Lung microvascular endothelial cell (primary cell): Measurements from ENCODE around the gene UTRN. TPM values are rescaled to one million over a fixed set of nuclear protein-coding genes. Genes with fewer than 3 reads are reported as not detected.

Source experiments
- DNase-seq, 2 donors: peaks; one replicate each; pipeline versions ENCODE4 v3.0.0 to v3.0.0-alpha.2; 2010; ENCODE audit warnings: low read depth in 2 of 2
- total RNA-seq: library from RNA; depleted of rRNA; stranded (reverse); fragments of >200 nt; gene quantifications from 2 replicates; pipeline ENCODE4 v1.2.1, GENCODE V29; 2014

UTRN gene
- total RNA-seq, 1 donor from 2014 or later, result 414 TPM

DNA sequence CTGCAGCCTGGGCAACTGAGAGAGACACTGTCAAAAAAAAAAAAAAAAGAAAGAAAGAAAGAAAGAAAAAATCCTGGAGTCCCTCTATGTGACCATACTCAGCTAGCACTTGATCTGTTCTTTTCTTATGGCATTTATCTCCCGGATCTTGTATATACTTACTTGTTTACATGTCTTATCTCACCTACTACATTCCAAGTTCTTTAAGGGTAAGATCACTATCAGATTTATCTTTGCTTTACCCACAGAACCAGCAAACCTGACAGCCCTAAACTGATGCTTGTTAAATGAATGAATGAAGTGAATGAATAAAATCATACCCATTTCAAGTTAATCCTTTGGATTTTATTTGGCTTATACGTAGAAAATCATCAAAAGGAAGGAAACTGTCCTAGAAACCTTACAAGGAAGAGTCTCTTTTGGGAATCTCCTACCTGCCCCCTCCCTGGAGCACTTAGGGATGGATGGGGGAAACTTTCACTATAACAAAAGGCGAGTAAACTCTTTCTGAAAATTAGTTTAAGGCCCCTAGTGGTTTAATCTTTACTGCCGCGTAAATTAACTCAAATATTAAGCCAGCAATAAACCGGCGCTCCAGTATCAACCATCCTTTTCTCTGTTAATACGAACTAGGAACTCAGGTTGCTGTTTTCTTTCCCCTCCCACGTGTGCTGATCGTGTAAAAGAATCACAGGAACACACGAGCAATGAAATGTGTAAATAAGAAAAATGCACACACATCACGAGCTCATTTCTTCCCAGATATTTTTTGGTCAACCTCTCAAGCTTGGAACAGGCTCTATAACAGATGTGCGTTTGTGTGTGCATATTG lies 1.3 kb upstream of the UTRN start:
- DNase-seq, result peak; percentile 44 to 50

DNA sequence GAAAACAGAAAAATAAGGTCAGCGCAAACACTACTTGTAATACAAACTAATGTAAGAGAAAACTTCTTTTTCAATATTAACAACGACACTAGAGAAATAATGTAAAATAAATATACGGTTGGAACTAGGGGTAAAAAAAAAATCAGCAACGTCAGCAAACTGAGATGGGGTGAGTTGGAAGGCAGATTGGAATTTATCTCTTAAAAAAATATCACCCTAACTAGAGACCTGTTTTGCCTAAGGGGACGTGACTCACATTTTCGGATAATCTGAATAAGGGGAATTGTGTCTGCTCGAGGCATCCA lies 705 bp upstream of the UTRN start:
- no peak for DNase-seq

DNA sequence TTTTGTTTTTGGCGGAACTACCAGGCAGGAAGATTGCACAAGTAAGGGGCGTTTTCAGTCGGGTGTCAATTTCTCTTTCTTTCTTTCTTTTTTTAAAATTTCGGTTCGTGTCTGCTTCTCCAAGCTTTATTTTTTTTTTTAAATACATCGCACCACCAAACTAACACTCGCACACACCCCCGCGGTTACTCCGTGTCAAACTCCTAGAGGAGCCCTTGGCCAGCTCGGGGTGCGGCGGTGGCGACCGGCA lies 338 bp downstream of the UTRN start:
- no peak for DNase-seq

DNA sequence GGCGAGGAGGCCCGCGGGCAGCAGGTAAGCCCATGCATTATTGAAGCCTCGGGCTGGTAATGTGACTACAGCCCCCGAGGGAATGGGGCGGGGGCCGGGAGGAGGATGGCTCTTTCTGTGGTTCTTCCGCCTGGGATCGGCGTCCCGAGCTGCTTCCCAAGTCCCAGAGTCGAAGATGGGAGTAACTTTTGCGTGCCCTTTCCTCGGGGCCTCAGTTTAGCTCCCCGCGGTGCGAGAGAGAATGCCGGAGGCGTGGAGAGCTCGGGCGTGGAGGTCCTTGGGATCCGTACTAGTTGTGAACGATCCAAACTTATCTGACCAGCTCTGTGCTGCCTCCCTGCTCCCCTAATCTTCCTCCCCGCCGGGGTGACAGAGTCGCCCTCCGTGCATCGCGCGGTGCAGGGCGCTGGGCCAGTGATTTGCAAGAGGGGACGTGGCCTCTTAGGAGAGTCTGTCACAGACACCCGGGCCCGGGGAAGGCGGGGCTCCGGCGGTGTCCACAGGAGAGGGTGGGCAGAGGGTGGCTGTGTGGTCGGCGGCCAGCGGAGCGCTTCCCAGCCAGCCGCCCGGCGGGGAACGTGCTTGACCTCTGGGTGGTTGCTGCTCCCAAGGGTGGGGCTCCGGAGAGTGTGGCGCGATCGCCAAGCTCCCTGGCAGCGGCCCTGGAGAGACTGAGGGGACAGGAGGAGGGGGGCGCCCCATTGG lies 815 bp downstream of the UTRN start:
- DNase-seq, result peak; percentile 59 to 69

DNA sequence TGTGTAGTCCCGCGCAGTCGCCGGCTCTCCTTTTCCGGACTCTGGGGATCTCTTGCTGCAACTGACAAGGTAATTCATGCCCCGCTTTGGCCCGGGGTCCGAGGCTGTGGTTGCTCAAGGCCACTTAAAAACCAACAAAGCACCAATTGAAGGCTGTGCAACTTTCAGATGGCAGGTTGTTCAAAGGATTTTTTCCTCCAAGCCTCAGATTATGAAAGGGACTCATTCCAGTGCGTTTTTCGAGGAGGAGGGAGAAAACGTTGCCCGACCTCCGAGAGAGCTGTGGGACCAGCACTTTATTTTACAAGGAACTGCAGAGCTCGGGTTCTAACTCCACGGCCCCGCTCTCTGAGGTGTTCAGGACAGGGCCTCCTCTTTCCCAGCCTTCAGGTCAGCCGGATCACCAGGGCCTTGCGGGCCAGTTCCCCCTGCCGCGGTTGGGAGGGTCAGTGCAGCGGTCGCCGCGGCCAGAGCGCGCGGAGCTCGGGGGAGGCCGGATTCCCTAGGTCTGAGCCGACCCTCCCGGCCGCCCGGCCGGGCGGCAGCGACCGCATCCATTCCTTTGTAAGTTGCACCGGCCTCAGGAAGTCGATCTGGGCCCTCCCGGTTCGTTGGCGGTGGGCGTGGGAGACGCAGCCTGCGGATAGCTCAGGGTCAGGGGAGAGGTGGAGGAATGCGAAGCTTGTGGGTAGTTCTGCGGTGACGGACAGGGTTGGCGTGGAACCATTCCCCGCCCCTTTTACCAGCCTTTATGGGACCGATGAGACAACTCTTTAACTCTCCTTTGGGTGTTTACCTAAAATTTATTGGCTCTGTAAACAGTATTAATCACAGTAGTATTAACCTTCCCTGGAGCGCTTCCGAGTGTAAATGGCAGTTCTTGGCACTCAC lies 1.6 kb downstream of the UTRN start:
- DNase-seq, result peak; percentile 90 to 95

DNA sequence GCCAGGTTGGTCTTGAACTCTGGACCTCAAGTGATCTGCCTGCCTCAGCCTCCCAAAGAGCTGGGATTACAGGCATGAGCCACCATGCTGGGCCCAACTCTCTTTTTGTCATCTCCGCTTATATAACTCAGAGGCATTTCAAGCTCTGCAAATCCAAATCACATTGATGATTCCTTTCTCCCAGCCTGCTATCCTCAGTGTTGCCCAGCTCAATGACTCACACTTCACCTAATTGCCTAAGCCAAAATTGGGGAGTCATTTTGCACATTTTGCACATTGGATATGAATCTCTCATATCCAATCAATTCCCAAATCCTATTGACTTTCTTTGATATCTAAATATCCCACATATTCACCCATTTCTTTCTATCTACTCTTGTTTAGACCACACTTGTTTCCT lies 3.9 kb downstream of the UTRN start:
- DNase-seq, result no peak

DNA sequence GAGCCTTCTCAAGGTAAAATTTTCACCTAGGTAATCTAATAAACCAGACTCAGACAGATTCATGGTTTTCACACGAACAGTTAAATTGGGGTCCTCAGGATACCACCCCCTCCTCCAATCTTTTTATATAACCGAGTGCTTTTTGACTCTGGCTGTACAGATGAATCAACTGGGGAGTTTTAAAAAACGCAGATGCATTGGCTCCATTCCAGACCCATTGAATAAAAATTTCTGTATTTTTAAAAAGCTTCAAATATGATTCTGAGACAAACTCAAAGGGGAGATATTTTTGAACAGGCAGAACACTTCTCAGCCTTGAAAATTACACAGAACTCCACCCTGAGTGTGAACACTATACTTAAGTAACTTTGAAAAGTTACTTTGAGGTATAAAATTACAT lies 7.2 kb downstream of the UTRN start:
- DNase-seq, result peak in 1 of 2 donors; percentile 21

DNA sequence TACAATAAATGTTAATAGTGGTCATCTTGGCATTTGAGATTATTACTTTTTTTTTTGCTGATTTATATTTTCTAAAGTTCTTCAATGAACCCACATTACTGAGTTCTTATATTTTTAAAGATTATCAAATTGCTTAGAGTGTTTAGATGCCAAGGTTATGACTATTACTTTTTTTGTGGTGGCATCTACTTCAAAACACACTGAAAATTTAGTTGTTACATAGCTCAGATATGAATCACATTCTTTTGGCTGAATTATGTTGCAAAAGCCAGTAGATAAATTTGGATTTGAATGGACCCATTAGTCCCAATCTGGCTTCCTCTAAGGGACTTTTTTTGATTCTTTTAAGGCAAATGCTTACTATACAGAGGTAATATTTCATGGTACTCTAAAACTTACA lies 8.9 kb downstream of the UTRN start:
- peak in 1 of 2 donors; percentile 76 for DNase-seq

DNA sequence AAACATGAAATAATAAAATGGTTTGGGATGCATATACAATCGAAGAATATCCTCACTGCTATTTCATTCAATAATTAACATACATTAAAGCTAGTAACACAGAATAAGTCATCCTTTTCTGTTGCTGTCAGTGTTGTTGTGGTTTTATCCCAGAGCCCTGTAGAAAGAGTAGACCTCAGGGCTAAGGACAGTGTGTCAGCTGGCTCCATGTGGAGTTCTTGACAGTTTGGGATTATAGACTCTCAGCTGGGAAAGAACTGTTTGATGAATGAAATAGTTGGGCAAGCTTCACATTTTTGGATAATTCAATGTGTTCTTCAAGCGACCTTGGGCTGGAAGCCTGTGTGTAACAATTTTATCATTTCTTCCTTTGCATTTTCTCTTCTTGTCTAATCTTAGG lies 10.1 kb downstream of the UTRN start:
- DNase-seq, result no peak

DNA sequence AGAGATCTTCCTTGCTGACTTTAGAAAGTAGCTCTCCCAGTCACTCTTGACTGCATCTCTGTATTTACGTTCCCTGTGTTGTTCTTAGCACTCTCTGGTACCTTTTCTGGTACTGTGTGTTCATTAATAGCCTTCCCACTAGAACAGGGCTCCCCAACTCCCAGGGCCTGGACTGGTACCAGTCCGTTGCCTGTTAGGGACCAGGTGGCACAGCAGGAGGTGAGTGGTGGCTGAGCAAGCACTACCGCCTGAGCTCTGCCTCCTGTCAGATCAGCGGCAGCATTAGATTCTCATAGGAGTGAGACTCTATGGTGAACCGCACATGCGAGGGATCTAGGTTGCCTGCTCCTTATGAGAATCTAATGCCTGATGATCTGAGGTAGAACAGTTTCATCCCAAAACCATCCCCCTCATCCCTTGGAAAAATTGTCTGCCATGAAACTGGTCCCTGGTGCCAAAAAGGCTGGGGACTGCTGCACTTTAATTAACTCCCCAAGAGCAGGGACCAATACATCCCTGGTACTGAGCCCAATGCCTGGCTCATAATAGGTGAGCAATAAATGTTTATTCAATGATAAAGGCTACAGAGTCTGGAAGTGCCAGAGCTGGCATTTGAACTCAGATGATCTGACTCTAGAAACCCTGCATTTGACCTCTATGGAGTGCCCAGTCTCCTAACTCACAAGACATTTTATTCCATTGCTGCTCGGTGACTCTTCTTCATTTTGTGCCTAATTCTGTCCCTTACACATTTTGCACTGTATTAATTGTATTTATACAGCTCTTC lies 11.0 kb downstream of the UTRN start:
- no peak for DNase-seq

DNA sequence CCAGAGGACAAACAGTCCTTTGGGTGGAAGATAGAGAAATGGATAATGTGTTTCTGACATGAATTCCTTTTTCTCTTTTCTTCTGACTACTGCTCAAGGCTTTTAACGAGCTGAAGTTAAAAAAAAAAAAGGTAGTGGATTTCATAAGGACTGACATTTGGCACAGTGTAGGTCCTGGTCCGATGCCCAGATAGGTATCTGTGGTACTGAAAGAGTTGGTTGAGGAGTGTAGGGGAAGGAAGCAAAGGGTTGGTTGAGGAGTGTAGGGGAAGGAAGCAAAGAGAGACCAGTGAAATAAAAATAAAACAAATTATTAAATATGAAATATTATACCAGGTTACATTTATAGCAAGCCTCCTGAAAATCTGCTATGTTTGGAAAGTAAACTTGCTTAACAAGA lies 11.8 kb downstream of the UTRN start:
- peak in 1 of 2 donors; percentile 22 for DNase-seq

DNA sequence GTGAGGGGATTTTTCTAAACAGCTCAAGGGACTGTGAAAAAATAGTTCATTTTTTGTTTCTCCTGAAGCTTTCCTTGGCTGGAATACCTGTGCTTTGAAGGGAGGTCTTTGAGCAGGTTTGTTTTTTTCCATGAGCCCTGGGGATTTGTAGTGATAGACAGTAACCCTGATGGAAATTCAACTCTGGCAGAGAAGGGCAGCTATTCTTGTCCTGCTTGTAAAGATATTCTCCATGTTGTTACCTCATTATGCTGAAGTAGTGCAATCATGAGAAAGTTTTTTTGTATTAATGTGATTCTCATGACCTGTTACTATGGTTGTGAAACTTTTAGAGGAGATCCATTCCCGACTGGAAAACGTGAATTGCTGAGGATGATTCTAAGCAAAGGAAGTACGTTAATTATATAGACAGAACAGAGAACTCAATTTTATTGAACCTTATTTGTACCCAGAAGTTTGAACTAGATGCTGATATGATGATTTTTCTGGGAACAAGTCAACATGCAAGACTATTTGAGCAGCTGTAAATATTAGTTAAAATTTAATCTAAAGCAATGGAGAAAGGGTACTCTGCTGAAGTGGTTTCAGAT lies 12.5 kb downstream of the UTRN start:
- peak in 1 of 2 donors; percentile 70 for DNase-seq

DNA sequence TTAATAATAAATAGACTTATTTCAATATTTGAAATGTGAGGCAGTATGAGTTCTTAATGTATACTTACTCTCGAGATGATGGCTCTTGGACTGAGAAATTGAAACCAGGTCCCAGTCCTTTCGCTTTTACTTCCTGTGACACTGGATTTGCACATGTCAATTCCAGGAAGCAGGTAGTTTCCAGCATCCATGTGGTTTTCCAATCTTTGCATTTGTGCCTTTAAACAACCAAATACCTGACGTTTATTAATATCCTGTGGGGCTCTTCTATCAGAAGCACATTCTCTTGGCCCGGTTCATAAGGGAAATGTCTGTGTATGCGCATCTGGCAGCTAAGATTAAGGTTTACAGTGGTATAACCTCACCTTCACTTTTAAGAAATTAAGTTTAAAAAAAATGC lies 13.1 kb downstream of the UTRN start:
- DNase-seq, result peak; percentile 54 to 76

DNA sequence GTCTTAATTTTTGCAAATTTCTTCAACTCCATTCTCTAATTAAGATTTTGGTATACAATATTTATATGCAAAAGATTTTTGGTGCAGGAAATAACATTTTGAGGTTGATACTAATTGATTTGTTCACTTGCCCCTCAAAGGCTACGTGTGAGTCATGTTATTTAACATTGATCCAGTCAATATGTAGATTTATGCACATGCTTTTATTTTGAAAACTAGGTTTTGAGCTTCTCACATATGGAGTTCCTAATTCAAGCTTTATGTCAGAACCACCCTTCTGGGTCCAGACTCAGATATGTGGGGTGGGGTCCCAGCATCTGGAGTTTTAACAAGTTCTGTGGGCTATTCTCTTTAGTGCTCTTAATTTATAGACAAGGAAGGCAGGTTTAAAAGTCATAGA lies 13.8 kb downstream of the UTRN start:
- DNase-seq, result no peak

DNA sequence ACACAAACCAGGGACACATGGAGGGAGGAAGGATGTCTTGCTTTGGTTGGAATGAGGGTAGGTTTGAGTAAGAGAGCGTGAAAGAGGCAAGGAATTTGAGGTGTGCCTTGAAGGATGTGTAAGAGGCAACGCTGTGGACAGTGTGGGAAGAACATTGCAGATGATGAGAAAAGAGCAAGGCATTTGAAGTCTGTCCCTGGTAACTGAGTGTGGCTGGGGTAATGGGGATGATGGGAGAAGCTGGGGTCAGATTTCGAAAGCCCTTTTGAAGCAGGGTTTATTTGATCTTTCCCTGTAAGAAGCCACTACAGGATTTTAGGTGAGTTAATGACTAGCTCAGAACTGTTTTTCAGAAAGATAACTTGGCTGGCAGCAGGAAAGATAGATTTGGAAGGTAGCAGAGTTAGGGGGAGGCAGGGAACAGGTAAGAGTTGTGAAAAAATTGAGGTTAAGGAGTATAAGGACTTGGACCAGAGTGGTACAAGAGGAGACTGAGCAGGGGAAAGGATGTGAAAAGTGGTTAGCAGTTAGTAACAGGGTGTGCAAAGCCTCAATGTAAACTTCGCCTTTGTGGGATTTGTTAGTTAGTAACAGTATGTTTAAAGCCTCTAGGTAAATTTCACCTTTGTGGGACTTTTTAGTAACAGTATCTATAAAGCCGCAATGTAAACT lies 17.7 kb downstream of the UTRN start:
- DNase-seq, result no peak

DNA sequence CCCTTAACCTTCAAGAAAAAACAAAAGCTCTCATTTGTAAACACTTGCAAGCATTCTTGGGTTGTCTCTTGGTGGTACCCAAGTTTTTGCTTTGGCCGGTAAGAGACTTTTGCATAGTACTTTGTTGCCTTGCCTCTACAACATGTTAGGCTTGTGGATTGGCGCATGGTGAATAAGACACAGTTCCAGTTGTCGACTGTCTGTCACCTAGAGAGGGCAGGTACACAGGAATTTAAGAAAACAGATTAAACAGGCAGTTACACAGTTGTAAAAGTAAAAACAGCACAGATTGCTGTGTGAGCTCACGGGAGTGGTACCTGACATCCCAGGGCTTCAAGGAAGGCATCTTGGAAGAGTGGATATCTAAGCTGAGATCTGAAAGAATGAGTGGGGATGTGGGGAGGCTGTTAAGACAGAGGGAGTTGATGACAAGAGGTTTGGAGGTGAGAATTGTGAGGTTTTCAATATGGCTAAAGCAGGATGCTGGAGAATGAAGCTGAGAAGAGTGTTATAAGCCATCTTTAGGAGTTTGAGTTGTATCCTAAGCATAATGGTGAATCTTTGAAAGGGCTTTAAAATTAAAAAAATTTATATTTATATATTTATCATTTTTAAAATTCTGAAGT lies 19.2 kb downstream of the UTRN start:
- no peak for DNase-seq

DNA sequence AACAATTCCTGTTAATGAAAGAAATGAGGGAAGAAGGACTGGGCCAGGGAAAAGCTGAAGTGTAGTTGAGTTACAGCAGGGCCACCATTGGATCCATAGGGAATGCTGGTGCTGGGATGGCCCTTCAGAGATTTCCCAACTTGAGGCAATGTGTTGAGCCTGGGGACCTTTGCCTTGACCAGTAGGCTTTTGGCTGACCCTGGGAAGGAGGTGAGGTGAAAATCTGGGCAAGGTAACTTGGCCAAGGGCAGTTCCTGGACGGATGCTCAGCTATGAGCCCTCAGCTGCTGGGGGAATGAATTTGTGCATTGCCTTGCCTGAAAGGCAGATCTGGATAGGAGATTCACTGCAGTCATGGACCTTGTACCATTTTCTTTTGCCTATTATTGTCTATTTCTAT lies 20.4 kb downstream of the UTRN start:
- no peak for DNase-seq

DNA sequence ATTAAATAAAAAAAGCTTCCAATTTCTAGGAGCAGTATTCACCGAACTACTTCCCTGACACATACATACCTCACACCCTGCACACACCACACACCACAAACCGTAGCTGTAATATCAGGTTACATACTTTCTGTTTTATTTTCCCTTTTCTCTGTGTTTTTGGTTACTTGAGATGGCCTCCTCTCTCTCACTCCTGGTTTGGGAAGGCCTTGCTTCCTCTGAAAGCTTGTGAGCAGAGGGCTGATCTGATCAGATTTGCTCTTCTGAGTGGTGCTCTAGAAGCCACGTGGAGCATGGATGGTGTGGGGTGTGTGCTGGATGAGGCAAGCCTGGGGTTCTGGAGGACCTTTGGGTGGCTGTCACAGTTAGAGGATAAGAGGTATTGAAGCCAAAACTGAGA lies 20.9 kb downstream of the UTRN start:
- DNase-seq, result no peak

DNA sequence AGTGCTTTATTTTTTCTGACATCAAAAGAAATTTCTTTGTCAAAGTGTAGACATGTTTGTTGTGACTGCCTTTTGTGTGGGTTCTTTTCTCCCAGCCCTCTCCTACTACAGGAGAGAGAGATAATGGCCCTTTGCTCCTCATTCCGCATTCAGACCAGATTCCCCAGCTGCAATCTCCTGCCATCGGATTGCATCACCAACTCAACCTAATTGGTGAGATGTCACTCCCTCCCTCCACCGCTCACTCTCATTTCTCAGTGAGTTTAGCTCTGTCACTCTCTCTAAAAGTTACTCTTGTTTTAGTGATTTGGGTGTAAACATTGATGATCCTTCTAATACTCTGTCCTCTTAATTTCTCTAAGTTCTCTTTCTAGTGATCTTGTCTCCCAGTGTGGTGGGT lies 22.7 kb downstream of the UTRN start:
- no peak for DNase-seq

DNA sequence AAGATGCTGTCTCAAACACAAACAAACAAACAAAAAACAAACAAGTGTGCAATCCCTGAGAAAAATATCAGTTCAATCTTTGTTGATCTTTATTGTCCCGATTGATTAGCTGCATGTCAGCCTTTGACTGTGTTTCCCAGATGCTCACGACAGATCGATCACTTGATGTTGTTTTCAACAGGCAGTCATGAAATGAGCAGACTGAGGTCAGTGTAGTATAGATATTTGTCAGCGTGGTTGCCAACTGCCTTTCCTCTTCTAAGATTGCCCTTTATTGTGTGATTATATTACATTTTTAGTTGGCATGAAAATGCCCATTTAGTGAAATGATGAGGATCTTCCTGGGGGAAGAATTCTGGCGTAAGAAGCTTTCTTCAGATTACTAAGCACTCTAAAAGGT lies 25.6 kb downstream of the UTRN start:
- no peak for DNase-seq
